HCT116 (cell line): ENCODE measurements around the gene BTBD9. TPM values are rescaled to one million over a fixed set of nuclear protein-coding genes. Genes with fewer than 3 reads are reported as not detected.

Experiments used
- ATAC-seq: fragments of 200-7000 bp; cut with Tn5 transposase; 2 replicates; pipeline ENCODE4 v1.9.1; 2020; ENCODE audit warnings: mild to moderate bottlenecking, moderate library complexity
- BruUV-seq: library from RNA; stranded (reverse); fragments of 400-500 nt; replicated peaks from 2 replicates; lab custom pipeline; 2021; lab: Mats Ljungman, UMichigan
- CTCF ChIA-PET: fragments of 300-600 bp; sonication (Branson Sonifier 250); formaldehyde crosslinking; loops from one replicate; lab custom pipeline; 2021; ENCODE audit warnings: antibody characterized with exemption; lab: Charles Lee
- POLR2A ChIA-PET: fragments of 300-600, 350-600 bp; sonication (Branson Sonifier 250); formaldehyde crosslinking; loops from one replicate; lab custom pipeline; 2021; ENCODE audit warnings: antibody characterized with exemption; lab: Charles Lee
- RAD21 ChIA-PET, 2 experiments: fragments of 300-600 bp; sonication (Branson Sonifier 250); formaldehyde crosslinking; loops; one replicate each; lab custom pipeline; 2023; ENCODE audit warnings: low total read pairs in 2 of 2; ENCODE audit not compliant: uncharacterized antibody in 2 of 2, unreplicated experiment in 2 of 2, low non-redundant PET in 1 of 2; lab: Charles Lee
- DNase-seq: peaks from one replicate; pipeline ENCODE4 v3.0.0-alpha.2; 2010; ENCODE audit warnings: low read depth, low spot score
- H2AFZ ChIP-seq: fragments of 200-600 bp; shearing (Covaris generic), sonication (generic); 2 replicates; pipeline ENCODE4 v1.6.1; 2017; ENCODE audit warnings: low read depth, mixed run types, mixed read lengths, antibody characterized with exemption, low read length; ENCODE audit not compliant: poor library complexity, severe bottlenecking
- H3K27ac ChIP-seq: 2 replicates; pipeline ENCODE4 v1.5.1; 2012; ENCODE audit warnings: low read depth, low read length
- H3K27me3 ChIP-seq: fragments of 200-600 bp; sonication (generic); 2 replicates; pipeline ENCODE4 v1.6.1; 2016; ENCODE audit warnings: mixed run types, low read length, mixed read lengths; ENCODE audit not compliant: insufficient read depth
- H3K36me3 ChIP-seq, 2 experiments: fragments of 200-500 bp in 1 of 2; fragments of 200-600 bp in 1 of 2; sonication (Bioruptor generic) in 1 of 2; sonication (generic) in 1 of 2; 2 replicates each; pipeline versions ENCODE4 v1.5.1 to v1.6.1; 2014 to 2016; ENCODE audit warnings: low read length in 2 of 2, inconsistent platforms in 1 of 2, mixed read lengths in 1 of 2, mixed run types in 1 of 2; ENCODE audit not compliant: insufficient read depth in 2 of 2, control insufficient read depth in 1 of 2
- H3K4me1 ChIP-seq, 2 experiments: fragments of 200-600 bp in 1 of 2; sonication (generic) in 1 of 2; 2 replicates each; pipeline versions ENCODE4 v1.5.1 to v1.6.1; 2012 to 2017; ENCODE audit warnings: low read length in 2 of 2, inconsistent platforms in 1 of 2, mild to moderate bottlenecking in 1 of 2, mixed read lengths in 1 of 2, mixed run types in 1 of 2, moderate library complexity in 1 of 2; ENCODE audit not compliant: insufficient read depth in 2 of 2, control insufficient read depth in 1 of 2
- H3K4me2 ChIP-seq: fragments of 200-600 bp; sonication (generic); 2 replicates; pipeline ENCODE4 v1.6.1; 2017; ENCODE audit warnings: mixed run types, low read length, mixed read lengths
- H3K4me3 ChIP-seq, 2 experiments: fragments of 200-600 bp in 1 of 2; sonication (generic) in 1 of 2; replicated peaks in 1 of 2; 2 replicates each; pipeline ENCODE4 v1.5.1; 2011 to 2016; ENCODE audit warnings: low read length in 2 of 2, control low read depth in 1 of 2, low read depth in 1 of 2, mild to moderate bottlenecking in 1 of 2, mixed read lengths in 1 of 2, mixed run types in 1 of 2
- H3K79me2 ChIP-seq: fragments of 200-600 bp; sonication (generic); 2 replicates; pipeline ENCODE4 v1.6.1; 2017; ENCODE audit warnings: mild to moderate bottlenecking, mixed run types, low read length, moderate library complexity, mixed read lengths; ENCODE audit not compliant: insufficient read depth
- H3K9ac ChIP-seq: fragments of 200-600 bp; sonication (generic); 2 replicates; pipeline ENCODE4 v1.6.1; 2016; ENCODE audit warnings: low read length, mixed read lengths
- H3K9me2 ChIP-seq: fragments of 200-600 bp; sonication (generic), shearing (Covaris generic); 2 replicates; pipeline ENCODE4 v1.6.1; 2017; ENCODE audit warnings: mixed run types, mild to moderate bottlenecking, moderate library complexity; ENCODE audit not compliant: insufficient read depth
- H3K9me3 ChIP-seq, 2 experiments: fragments of 200-500 bp in 1 of 2; fragments of 200-600 bp in 1 of 2; sonication (Bioruptor generic) in 1 of 2; sonication (generic) in 1 of 2; 2 replicates each; pipeline ENCODE4 v1.6.1; 2014 to 2017; ENCODE audit warnings: low read length in 2 of 2, mixed read lengths in 2 of 2, inconsistent platforms in 1 of 2, low read depth in 1 of 2, mild to moderate bottlenecking in 1 of 2, mixed run types in 1 of 2, moderate library complexity in 1 of 2; ENCODE audit not compliant: control insufficient read depth in 1 of 2, insufficient read depth in 1 of 2
- H4K20me1 ChIP-seq: fragments of 200-600 bp; sonication (generic), shearing (Covaris generic); 2 replicates; pipeline ENCODE4 v1.6.1; 2017; ENCODE audit warnings: mixed run types, mild to moderate bottlenecking, moderate library complexity; ENCODE audit not compliant: insufficient read depth
- ATF3 ChIP-seq: IDR thresholded peaks from 2 replicates; pipeline ENCODE4 v1.6.1; 2012
- CEBPB ChIP-seq: IDR thresholded peaks from 2 replicates; pipeline ENCODE4 v1.6.1; 2012; ENCODE audit warnings: low read depth
- CTCF ChIP-seq, 3 experiments: fragments of 200-600 bp in 1 of 3; sonication (generic) in 1 of 3; IDR thresholded peaks in 2 of 3; conservative IDR thresholded peaks in 1 of 3; 2 replicates each; pipeline ENCODE4 v1.5.1; 2012 to 2017; ENCODE audit warnings: low read depth in 2 of 3, low read length in 2 of 3, antibody characterized with exemption in 1 of 3, borderline replicate concordance in 1 of 3, control low read depth in 1 of 3, mild to moderate bottlenecking in 1 of 3, mixed read lengths in 1 of 3, mixed run types in 1 of 3, moderate library complexity in 1 of 3; ENCODE audit not compliant: insufficient read depth in 1 of 3
- ELF1 ChIP-seq: IDR thresholded peaks from 2 replicates; pipeline ENCODE4 v1.6.1; 2012; ENCODE audit warnings: low read depth, borderline replicate concordance
- EZH2 ChIP-seq: fragments of 200-600 bp; sonication (generic); IDR thresholded peaks from 2 replicates; pipeline ENCODE4 v1.6.1; 2017; ENCODE audit warnings: antibody characterized with exemption, mixed run types
- EZH2phosphoT487 ChIP-seq: fragments of 200-600 bp; IDR thresholded peaks from 2 replicates; pipeline ENCODE4 v1.6.1; 2018; ENCODE audit warnings: antibody characterized with exemption, borderline replicate concordance
- FOSL1 ChIP-seq: IDR thresholded peaks from 2 replicates; pipeline ENCODE4 v1.6.1; 2012; ENCODE audit warnings: low read depth
- JUND ChIP-seq: IDR thresholded peaks from 2 replicates; pipeline ENCODE4 v1.6.1; 2012
- POLR2AphosphoS5 ChIP-seq: IDR thresholded peaks from 2 replicates; pipeline ENCODE4 v1.6.1; 2011; ENCODE audit warnings: mild to moderate bottlenecking, low read depth, low read length, moderate library complexity
- TCF7L2 ChIP-seq: IDR thresholded peaks from 2 replicates; pipeline ENCODE4 v1.7.0; 2011; ENCODE audit warnings: borderline replicate concordance, inconsistent platforms; ENCODE audit not compliant: insufficient read depth, insufficient read length; ENCODE audit errors: extremely low read depth
- intact Hi-C: fragments of 100-400 bp; cut with micrococcal nuclease; formaldehyde crosslinking; loops from 2 replicates; pipeline ENCODE4 v1.10.0; 2022
- total RNA-seq: library from RNA; stranded (reverse); gene quantifications from one replicate; pipeline ENCODE4 v1.2.1, GENCODE V29; 2021; ENCODE audit not compliant: unreplicated experiment
- TF ChIP-seq, protein P1 (sequence below): IDR thresholded peaks from 2 replicates; pipeline ENCODE4 v1.6.1; 2011; ENCODE audit warnings: mild to moderate bottlenecking, low read length, moderate library complexity; ENCODE audit not compliant: insufficient replicate concordance; ENCODE audit errors: extremely low read depth

Gene BTBD9
- total RNA-seq, 1 experiment from 2014 or later = 10.9 TPM

DNA sequence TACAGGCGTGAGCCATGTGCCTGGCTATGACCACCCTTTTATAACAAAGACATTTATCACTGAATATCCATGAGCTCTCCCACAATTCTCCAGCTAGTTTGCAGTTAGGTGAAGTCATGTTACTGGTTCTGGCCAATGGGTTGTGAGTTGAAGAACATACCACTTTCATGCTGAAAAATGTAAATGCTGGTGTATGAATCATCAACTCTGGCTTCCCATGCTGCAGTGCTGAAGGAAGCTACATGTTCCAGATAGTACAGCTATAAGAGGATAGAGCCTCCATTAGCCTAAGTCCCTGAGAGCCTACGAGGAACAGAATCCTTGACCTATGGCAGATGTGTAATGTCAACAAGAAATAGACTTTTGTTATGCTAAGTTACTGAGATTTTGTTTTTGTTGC is 180.4 kb downstream of the BTBD9 start:
- Histone ChIP-seq H4K20me1 (no peaks in the 10 kb centered on the region), H3K9ac (no peak overlapping the region), H3K36me3 (no peaks in the 10 kb centered on the region), H2AFZ (no peak overlapping the region), H3K9me2 (no peaks in the 10 kb centered on the region), H3K79me2 (no peaks in the 10 kb centered on the region), H3K9me3 (no peaks in the 10 kb centered on the region), H3K4me1 (no peaks in the 10 kb centered on the region), H3K27ac (no peak overlapping the region), H3K4me2 (no peak overlapping the region), H3K4me3 (no peak overlapping the region), H3K27me3 (no peaks in the 10 kb centered on the region)
- intact Hi-C loops = no loop called here
- BruUV-seq = no TSS peak
- ChIA-PET CTCF (interaction anchor here (1.2 kb wide), 1 partner anchor 35 kb away, joined by 6 read pairs; no protein-coding TSS in a partner anchor), POLR2A (no interaction called here), RAD21 (no interaction called here)
- no peak for ATAC-seq
- TF ChIP-seq ELF1 (no peak), EZH2 (no peak), CTCF (IDR thresholded peaks at IDR 0.05 in 2 of 3, conservative IDR thresholded peaks at IDR 0.05 in 1 of 3; ENCODE audit: borderline replicate concordance in 1 of 3, insufficient read depth in 1 of 3, low read depth in 2 of 3, low read length in 2 of 3) (no peak), ATF3 (no peak), JUND (no peak), EZH2phosphoT487 (no peak)
- DNase-seq = no peak

DNA sequence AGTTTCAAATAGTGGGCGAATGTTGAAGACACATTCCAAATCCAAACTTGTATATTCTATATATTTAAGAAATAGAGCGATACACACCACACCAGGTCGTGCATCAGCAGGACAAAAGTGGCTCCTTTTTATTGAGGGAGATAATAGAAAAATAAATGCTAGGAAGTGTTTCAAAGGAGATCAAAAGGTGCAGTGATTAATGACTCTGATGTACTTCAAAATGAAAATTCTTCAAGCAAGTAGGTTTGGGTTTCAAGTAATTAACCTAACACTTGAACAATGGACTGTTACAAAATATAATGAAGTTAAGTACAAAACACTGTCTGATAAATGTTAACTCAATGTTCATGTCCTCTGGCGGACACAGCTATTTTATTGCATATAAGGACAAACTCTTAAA is 185.9 kb downstream of the BTBD9 start:
- no peak overlapping the region for H2AFZ ChIP-seq
- ATAC-seq (no peak), DNase-seq (no peak)
- H3K9ac ChIP-seq = no peak overlapping the region
- RAD21 ChIA-PET = no interaction called here
- H3K9me2 ChIP-seq = no peaks in the 10 kb centered on the region
- H3K79me2 ChIP-seq = no peaks in the 10 kb centered on the region
- H3K36me3 ChIP-seq = no peaks in the 10 kb centered on the region
- intact Hi-C loops = no loop called here
- H3K9me3 ChIP-seq = no peaks in the 10 kb centered on the region
- no TSS peak for BruUV-seq
- H3K4me2 ChIP-seq = no peak overlapping the region
- H4K20me1 ChIP-seq = no peaks in the 10 kb centered on the region
- H3K4me3 ChIP-seq = no peak overlapping the region
- TF ChIP-seq JUND = no peak
- no peak for TF ChIP-seq CEBPB
- no peak for TF ChIP-seq POLR2AphosphoS5
- TF ChIP-seq TCF7L2 = no peak
- no peak for TF ChIP-seq FOSL1
- TF ChIP-seq CTCF (IDR thresholded peaks at IDR 0.05 in 2 of 3, conservative IDR thresholded peaks at IDR 0.05 in 1 of 3; ENCODE audit: borderline replicate concordance in 1 of 3, insufficient read depth in 1 of 3, low read depth in 2 of 3, low read length in 2 of 3) = no peak
- TF ChIP-seq, protein P1, sequence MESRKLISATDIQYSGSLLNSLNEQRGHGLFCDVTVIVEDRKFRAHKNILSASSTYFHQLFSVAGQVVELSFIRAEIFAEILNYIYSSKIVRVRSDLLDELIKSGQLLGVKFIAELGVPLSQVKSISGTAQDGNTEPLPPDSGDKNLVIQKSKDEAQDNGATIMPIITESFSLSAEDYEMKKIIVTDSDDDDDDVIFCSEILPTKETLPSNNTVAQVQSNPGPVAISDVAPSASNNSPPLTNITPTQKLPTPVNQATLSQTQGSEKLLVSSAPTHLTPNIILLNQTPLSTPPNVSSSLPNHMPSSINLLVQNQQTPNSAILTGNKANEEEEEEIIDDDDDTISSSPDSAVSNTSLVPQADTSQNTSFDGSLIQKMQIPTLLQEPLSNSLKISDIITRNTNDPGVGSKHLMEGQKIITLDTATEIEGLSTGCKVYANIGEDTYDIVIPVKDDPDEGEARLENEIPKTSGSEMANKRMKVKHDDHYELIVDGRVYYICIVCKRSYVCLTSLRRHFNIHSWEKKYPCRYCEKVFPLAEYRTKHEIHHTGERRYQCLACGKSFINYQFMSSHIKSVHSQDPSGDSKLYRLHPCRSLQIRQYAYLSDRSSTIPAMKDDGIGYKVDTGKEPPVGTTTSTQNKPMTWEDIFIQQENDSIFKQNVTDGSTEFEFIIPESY = no peak
- H3K27ac ChIP-seq = no peak overlapping the region
- POLR2A ChIA-PET = no interaction called here
- H3K4me1 ChIP-seq = no peaks in the 10 kb centered on the region
- no peaks in the 10 kb centered on the region for H3K27me3 ChIP-seq
- CTCF ChIA-PET = no interaction called here
